ENCODE results near the gene ERICH6B.

DNA sequence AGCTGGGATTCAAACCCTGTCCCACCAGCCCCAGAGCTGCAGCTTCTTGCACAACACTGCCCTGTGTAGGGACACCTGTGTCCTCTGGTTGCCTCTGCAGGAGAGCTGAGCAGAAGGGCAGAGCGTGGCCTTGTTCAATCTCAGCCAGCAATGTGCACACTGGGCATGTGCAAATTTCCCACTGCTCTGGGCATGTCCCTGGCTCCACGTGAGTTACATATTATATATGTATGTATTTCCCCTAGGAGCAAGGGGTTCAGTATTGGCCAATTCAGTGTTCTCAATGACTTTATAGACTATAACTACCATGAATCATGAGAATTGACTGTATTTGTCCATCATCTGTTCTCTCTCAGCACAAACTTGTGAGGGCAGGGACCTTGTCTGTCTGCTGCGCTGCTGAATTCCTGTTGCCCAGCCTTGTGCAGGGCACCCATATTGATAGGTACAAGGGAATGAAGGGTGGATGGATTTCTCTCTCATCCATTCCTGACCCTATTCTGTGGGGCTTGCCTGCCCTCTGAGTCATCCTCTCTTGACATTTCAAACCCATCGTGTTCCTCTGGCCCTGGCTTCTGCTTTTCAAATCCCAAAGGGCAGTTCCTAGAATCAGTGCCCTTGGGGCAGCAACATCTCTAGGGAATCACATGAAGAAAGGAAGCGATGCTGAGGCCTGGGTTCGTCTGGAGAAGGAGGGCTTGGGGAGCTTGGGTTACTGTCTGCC is 69.7 kb downstream of the ERICH6B start:
- TF ChIP-seq CTCF (IDR thresholded peaks at IDR 0.05) (no peak), POLR2A (IDR thresholded peaks at IDR 0.05) (no peak)

All from uterus (tissue), 2 donors.